Mucosa of rectum (tissue), 2 donors: Measurements from ENCODE around the gene CCL7.

Source experiments
- H3K27ac ChIP-seq, 2 donors: one replicate each; pipeline ENCODE4 v1.7.0; 2013; ENCODE audit warnings: inconsistent platforms in 2 of 2, low read depth in 2 of 2, low read length in 2 of 2
- H3K27me3 ChIP-seq, 2 donors: one replicate each; pipeline ENCODE4 v1.7.0; 2013; ENCODE audit warnings: low read length in 2 of 2; ENCODE audit not compliant: control insufficient read depth in 2 of 2, insufficient read depth in 2 of 2
- H3K36me3 ChIP-seq, 2 donors: one replicate each; pipeline ENCODE4 v1.7.0; 2013; ENCODE audit warnings: low read length in 2 of 2; ENCODE audit not compliant: control insufficient read depth in 2 of 2, insufficient read depth in 2 of 2
- H3K4me1 ChIP-seq, 2 donors: one replicate each; pipeline ENCODE4 v1.7.0; 2013; ENCODE audit warnings: low read length in 2 of 2, mild to moderate bottlenecking in 1 of 2; ENCODE audit not compliant: control insufficient read depth in 2 of 2, insufficient read depth in 2 of 2
- H3K4me3 ChIP-seq, 2 donors: one replicate each; pipeline ENCODE4 v1.7.0; 2013; ENCODE audit warnings: low read length in 2 of 2
- H3K9ac ChIP-seq, 2 donors: one replicate each; pipeline ENCODE4 v1.7.0; 2013; ENCODE audit warnings: low read length in 2 of 2, low read depth in 1 of 2, mild to moderate bottlenecking in 1 of 2
- H3K9me3 ChIP-seq, 2 donors: one replicate each; pipeline ENCODE4 v1.7.0; 2013; ENCODE audit warnings: low read length in 2 of 2; ENCODE audit not compliant: control insufficient read depth in 2 of 2
- donor health status: healthy.
- donor health status: Normal muscosa, but diverticular disease.

CCL7 gene

DNA sequence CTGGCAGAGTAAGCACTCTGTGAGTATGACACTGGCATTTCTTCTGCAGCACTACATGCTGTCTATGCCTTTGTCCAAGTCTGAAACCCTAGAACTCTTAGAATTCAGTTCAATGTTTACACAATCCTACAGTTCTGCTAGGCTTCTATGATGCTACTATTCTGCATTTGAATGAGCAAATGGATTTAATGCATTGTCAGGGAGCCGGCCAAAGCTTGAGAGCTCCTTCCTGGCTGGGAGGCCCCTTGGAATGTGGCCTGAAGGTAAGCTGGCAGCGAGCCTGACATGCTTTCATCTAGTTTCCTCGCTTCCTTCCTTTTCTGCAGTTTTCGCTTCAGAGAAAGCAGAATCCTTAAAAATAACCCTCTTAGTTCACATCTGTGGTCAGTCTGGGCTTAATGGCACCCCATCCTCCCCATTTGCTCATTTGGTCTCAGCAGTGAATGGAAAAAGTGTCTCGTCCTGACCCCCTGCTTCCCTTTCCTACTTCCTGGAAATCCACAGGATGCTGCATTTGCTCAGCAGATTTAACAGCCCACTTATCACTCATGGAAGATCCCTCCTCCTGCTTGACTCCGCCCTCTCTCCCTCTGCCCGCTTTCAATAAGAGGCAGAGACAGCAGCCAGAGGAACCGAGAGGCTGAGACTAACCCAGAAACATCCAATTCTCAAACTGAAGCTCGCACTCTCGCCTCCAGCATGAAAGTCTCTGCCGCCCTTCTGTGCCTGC, 15.2 kb upstream of the CCL7 start, which contains the start of gene CCL2:
Gene CCL2 (plus strand): TSS at position 635 of the 730 bp plus-strand sequence. CDS start 65 bp downstream, at position 700.
- Histone ChIP-seq H3K9ac (peak within 1 kb of the TSS; percentile 46 to 54), H3K4me1 (peaks cover 18 to 22% of the 10 kb centered on the region in 2 donors), H3K36me3 (no peaks in the 10 kb centered on the region), H3K4me3 (peak within 1 kb of the TSS; percentile 44 to 65), H3K9me3 (no peaks in the 10 kb centered on the region), H3K27ac (peak within 1 kb of the TSS; percentile 60 to 70), H3K27me3 (no peaks in the 10 kb centered on the region)

DNA sequence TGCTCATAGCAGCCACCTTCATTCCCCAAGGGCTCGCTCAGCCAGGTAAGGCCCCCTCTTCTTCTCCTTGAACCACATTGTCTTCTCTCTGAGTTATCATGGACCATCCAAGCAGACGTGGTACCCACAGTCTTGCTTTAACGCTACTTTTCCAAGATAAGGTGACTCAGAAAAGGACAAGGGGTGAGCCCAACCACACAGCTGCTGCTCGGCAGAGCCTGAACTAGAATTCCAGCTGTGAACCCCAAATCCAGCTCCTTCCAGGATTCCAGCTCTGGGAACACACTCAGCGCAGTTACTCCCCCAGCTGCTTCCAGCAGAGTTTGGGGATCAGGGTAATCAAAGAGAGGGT, 14.7 kb upstream of the CCL7 start:
- Histone ChIP-seq H3K9me3 (no peaks in the 10 kb centered on the region), H3K36me3 (no peaks in the 10 kb centered on the region), H3K27me3 (no peaks in the 10 kb centered on the region), H3K27ac (peak overlapping the region; percentile 60 to 70), H3K4me3 (peak overlapping the region; percentile 44 to 65), H3K9ac (peak overlapping the region; percentile 46 to 54), H3K4me1 (peaks cover 18 to 22% of the 10 kb centered on the region in 2 donors)

DNA sequence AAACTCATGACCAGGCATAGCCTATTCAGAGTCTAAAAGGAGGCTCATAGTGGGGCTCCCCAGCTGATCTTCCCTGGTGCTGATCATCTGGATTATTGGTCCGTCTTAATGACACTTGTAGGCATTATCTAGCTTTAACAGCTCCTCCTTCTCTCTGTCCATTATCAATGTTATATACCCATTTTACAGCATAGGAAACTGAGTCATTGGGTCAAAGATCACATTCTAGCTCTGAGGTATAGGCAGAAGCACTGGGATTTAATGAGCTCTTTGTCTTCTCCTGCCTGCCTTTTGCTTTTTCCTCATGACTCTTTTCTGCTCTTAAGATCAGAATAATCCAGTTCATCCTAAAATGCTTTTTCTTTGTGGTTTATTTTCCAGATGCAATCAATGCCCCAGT, 14.2 kb upstream of the CCL7 start:
- H3K36me3 ChIP-seq: no peaks in the 10 kb centered on the region
- H3K27me3 ChIP-seq: no peaks in the 10 kb centered on the region
- peak overlapping the region; percentile 46 to 54 for H3K9ac ChIP-seq
- peak overlapping the region; percentile 44 to 65 for H3K4me3 ChIP-seq
- H3K4me1 ChIP-seq: peaks cover 16 to 22% of the 10 kb centered on the region in 2 donors
- H3K9me3 ChIP-seq: no peaks in the 10 kb centered on the region
- H3K27ac ChIP-seq: peak overlapping the region; percentile 60 to 70

DNA sequence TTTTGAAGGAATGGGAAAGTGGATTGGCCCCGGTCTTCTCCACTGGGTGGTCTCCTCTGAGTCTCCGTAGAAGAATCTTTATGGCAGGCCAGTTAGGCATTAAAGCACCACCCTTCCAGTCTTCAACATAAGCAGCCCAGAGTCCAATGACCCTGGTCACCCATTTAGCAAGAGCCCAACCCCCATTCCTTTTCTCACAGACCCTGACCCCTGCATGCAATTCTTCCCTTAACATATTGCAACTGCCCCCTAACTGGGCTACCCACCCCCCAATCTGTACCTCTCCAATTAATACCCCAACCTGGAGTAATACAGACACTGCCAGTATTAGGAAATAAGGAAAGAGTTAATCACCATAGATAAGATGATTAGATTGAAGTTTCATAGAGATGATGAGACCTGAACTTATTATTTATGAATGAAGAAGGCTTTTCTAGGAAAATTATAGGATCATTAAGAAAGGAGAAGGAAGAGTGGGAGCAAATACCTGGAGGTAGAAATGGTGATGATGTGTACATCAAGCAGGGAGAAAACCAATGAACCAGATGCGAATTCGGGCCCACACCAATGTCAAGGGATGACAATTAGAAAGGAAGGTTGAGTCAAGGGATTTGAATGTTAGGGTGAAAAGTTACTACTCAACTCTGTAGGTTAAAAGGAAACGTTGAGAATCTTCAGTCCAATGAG, 12.6 kb upstream of the CCL7 start:
- no peak overlapping the region for H3K9ac ChIP-seq
- H3K27me3 ChIP-seq: no peaks in the 10 kb centered on the region
- no peaks in the 10 kb centered on the region for H3K36me3 ChIP-seq
- no peak overlapping the region for H3K4me3 ChIP-seq
- no peaks in the 10 kb centered on the region for H3K9me3 ChIP-seq
- no peak overlapping the region for H3K27ac ChIP-seq
- peaks cover 9 to 13% of the 10 kb centered on the region in 2 donors for H3K4me1 ChIP-seq

DNA sequence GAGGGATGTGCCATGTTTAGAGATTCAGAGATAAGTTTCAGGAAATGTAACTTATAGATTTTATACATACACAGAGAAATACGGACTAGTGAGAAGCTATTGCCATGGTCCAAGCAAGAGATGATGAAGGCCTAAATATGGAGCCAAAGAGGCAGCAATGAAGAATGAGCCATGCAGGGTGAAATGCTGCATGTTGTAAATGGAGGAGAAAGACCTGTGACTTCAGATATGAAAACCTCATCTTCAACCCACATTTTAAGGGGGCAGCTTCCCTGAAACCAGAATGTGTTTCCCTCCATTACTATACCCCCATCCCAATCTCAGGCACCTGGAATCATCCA, 12.1 kb upstream of the CCL7 start:
- Histone ChIP-seq H3K36me3 (no peaks in the 10 kb centered on the region), H3K4me3 (no peak overlapping the region), H3K9me3 (no peaks in the 10 kb centered on the region), H3K4me1 (peaks cover 9 to 12% of the 10 kb centered on the region in 2 donors), H3K27me3 (no peaks in the 10 kb centered on the region), H3K9ac (no peak overlapping the region), H3K27ac (no peak overlapping the region)

DNA sequence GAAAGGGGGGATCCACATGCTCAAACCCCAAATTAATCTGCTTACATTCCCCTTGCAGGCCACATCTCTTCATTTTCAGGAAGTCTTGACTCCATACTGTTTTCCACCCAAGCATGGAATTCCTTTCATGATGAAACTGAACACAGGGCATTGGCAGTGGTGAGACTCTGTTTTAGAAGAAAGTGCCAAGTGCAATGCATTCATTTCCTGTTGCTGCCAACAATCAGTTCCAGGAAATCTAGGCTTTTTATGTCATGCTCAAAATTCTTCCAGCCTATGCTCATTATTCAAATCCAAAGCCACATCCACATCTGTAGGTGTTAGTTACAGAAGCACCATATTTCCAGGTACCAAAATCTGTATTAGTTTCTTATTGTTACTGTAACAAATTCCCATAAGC, 10.9 kb upstream of the CCL7 start:
- Histone ChIP-seq H3K4me1 (peaks cover 0 to 3% of the 10 kb centered on the region in 2 donors), H3K27me3 (no peaks in the 10 kb centered on the region), H3K4me3 (no peak overlapping the region), H3K27ac (no peak overlapping the region), H3K36me3 (no peaks in the 10 kb centered on the region), H3K9ac (no peak overlapping the region), H3K9me3 (no peaks in the 10 kb centered on the region)

DNA sequence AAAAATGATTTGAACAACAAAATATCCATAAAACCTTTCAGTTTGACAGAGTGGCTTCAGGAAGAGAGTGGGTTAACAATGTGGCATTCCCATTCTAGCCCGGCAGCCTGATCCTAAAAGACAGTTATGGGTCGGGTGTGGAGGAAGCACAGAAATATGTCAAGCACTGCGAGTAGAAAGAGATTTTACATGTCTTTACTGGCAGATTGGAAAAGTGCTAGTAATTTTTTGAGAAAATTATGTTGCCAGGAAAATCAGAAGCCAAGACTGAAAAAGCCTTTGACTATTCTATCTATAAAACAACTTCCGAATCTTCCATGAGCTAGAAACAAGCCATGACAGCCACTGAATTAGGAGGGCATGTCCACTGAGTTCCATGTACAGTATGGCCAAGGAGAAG, 9.2 kb upstream of the CCL7 start:
- Histone ChIP-seq H3K9ac (no peak overlapping the region), H3K9me3 (no peaks in the 10 kb centered on the region), H3K27me3 (no peaks in the 10 kb centered on the region), H3K4me1 (no peaks in the 10 kb centered on the region), H3K27ac (no peak overlapping the region), H3K36me3 (no peaks in the 10 kb centered on the region), H3K4me3 (no peak overlapping the region)

DNA sequence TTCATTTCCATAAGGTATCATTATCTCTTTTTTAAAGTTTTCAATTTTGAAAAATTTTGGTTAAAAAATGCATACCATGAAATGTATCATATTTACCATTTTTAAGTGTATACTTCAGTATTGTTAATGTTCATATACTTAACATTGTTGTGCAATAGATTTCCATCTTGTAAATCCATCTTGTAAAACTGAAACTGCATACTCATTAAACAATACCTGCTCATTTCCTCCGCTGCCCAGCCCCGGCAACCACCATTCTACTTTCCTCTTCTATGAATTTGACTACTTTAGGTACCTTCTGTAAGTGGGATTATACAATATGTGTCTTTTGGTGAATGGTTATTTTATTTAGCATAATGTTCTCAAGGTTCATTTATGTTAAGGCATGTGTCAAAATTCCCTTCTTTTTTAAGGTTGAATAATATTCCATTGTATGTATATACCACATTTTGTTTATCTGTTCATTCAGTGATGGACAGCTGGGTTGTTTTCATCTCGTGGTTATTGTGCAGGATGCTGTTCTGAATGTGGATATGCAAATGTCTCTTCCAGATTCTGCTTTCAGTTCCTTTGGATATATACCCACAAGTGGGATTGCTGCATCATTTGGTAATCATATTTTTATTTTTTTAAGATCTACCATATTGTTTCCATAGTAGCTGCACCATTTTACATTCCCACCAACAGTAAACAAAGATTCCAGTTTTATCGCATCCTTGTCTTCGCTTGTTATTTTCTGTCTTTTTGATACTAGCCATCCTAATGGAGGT, 8.3 kb upstream of the CCL7 start:
- H3K36me3 ChIP-seq: no peaks in the 10 kb centered on the region
- no peak overlapping the region for H3K9ac ChIP-seq
- H3K4me3 ChIP-seq: no peak overlapping the region
- no peak overlapping the region for H3K27ac ChIP-seq
- H3K27me3 ChIP-seq: no peaks in the 10 kb centered on the region
- H3K9me3 ChIP-seq: no peaks in the 10 kb centered on the region
- H3K4me1 ChIP-seq: no peaks in the 10 kb centered on the region

DNA sequence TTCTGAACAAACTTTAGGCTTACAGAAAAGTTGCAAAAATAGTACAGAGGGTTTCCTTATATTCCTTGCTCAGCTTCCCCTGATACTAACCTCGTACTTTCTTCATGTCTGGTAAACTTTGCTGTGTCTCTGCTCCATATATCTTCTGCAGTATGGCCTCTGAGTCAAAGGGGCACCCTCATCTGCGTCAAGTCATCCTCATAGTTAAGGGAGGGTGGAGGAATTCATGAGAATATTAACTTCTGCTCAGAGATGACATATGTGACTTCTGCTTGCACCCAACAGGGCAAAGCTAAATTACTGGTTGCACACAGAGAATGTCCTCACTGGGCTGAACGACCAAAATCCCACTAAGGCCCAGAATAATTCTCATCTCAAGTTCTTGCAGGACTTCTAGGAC, 4.3 kb upstream of the CCL7 start:
- Histone ChIP-seq H3K4me3 (no peak overlapping the region), H3K4me1 (no peaks in the 10 kb centered on the region), H3K36me3 (no peaks in the 10 kb centered on the region), H3K27ac (no peak overlapping the region), H3K27me3 (no peaks in the 10 kb centered on the region), H3K9ac (no peak overlapping the region), H3K9me3 (no peaks in the 10 kb centered on the region)

DNA sequence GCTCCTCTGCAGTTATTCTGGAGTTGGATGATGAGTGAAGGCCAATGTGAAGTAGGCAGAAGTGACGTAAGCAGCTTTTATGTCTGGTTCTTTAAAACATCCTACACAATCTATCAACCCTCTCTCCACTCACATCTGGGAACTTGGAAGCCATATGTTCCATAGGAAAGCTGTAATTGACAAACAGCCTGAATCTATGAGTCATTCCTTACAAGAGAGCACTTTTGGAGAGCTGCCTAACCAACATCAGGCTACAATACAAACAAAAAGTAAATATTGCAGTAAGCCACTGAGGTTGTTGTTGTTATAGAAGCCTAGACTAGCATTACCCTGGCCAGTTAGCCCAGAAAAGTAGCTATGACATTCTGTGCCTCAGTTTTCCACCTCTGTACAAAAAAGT, 5.9 kb downstream of the CCL7 start:
- H3K27ac ChIP-seq: no peak overlapping the region
- H3K9ac ChIP-seq: no peak overlapping the region
- no peaks in the 10 kb centered on the region for H3K36me3 ChIP-seq
- H3K4me3 ChIP-seq: no peak overlapping the region
- no peaks in the 10 kb centered on the region for H3K4me1 ChIP-seq
- H3K9me3 ChIP-seq: no peaks in the 10 kb centered on the region
- H3K27me3 ChIP-seq: no peaks in the 10 kb centered on the region
